ENCODE results near the gene PPM1L. TPM values are rescaled to one million over a fixed set of nuclear protein-coding genes. Genes with fewer than 3 reads are reported as not detected.

Gene PPM1L
- total RNA-seq, 4 donors from 2014 or later: 30.8 to 88.1 (median 52.7) TPM

GRCh38 chr3:160921020-160921635, 165.1 kb downstream of the PPM1L start:
- intact Hi-C loops (cut with DNase I): no loop called here
- DNase-seq (ENCODE audit: extremely low spot score): no peak
- WGBS: 36% methylated on average over 4 of the region's 4 CpGs

GRCh38 chr3:160924776-160925175, 168.7 kb downstream of the PPM1L start:
- Histone ChIP-seq H3K36me3 (no peaks in the 10 kb centered on the region), H3K9me3 (no peaks in the 10 kb centered on the region), H3K4me3 (no peak overlapping the region), H3K27ac (replicated peaks in 1 of 4) (no peak overlapping the region), H3K4me1 (peaks cover 3 to 26% (median 23%) of the 10 kb centered on the region in 4 donors), H3K27me3 (no peaks in the 10 kb centered on the region)
- no peak for TF ChIP-seq POLR2A (IDR thresholded peaks at IDR 0.05; ENCODE audit: low read depth)
- TF ChIP-seq EP300 (IDR thresholded peaks at IDR 0.05): no peak
- TF ChIP-seq CTCF (IDR thresholded peaks at IDR 0.05): no peak
- no peak for TF ChIP-seq POLR2AphosphoS5 (IDR thresholded peaks at IDR 0.05)
- DNase-seq (ENCODE audit: extremely low spot score): no peak
- 90% methylated on average over 1 of the region's 1 CpG for WGBS
- intact Hi-C loops (cut with DNase I): no loop called here

More at GRCh38 chr3:160921020-160921635, 165.1 kb downstream of the PPM1L start:
- Histone ChIP-seq H3K4me3 (no peak overlapping the region), H3K36me3 (no peaks in the 10 kb centered on the region), H3K27me3 (no peaks in the 10 kb centered on the region), H3K27ac (replicated peaks in 1 of 4) (no peak overlapping the region), H3K4me1 (peaks cover 1 to 10% (median 5%) of the 10 kb centered on the region in 4 donors), H3K9me3 (no peaks in the 10 kb centered on the region)
- TF ChIP-seq POLR2AphosphoS5 (IDR thresholded peaks at IDR 0.05): no peak
- peak; percentile 70 to 90 (median 72) for TF ChIP-seq CTCF (IDR thresholded peaks at IDR 0.05)

- no peak for DNase-seq (ENCODE audit: extremely low spot score)
- TF ChIP-seq EP300 (IDR thresholded peaks at IDR 0.05) (no peak), POLR2AphosphoS5 (IDR thresholded peaks at IDR 0.05) (no peak), POLR2A (IDR thresholded peaks at IDR 0.05; ENCODE audit: low read depth) (no peak), CTCF (IDR thresholded peaks at IDR 0.05) (no peak)
- Histone ChIP-seq H3K4me1 (peaks cover 3 to 31% (median 28%) of the 10 kb centered on the region in 4 donors), H3K36me3 (no peaks in the 10 kb centered on the region), H3K27me3 (no peaks in the 10 kb centered on the region), H3K4me3 (no peak overlapping the region), H3K9me3 (no peaks in the 10 kb centered on the region), H3K27ac (replicated peaks in 1 of 4) (no peak overlapping the region)
- WGBS: 95% methylated on average over 10 of the region's 10 CpGs
- intact Hi-C loops (cut with DNase I): no loop called here
Measured at GRCh38 chr3:160927620-160928019, 171.6 kb downstream of the PPM1L start.

- Histone ChIP-seq H3K27me3 (no peaks in the 10 kb centered on the region), H3K9me3 (no peaks in the 10 kb centered on the region), H3K4me1 (peaks cover 3 to 31% (median 28%) of the 10 kb centered on the region in 4 donors), H3K36me3 (no peaks in the 10 kb centered on the region), H3K4me3 (no peak overlapping the region), H3K27ac (replicated peaks in 1 of 4) (no peak overlapping the region)
- WGBS: 91% methylated on average over 5 of the region's 5 CpGs
- intact Hi-C loops (cut with DNase I): no loop called here
- TF ChIP-seq CTCF (IDR thresholded peaks at IDR 0.05) (peak in 1 of 3 experiments; percentile 9), EP300 (IDR thresholded peaks at IDR 0.05) (no peak)
- no peak for DNase-seq (ENCODE audit: extremely low spot score)
Measured at GRCh38 chr3:160928183-160928726, 172.2 kb downstream of the PPM1L start.

- no peak overlapping the region for H3K4me3 ChIP-seq
- DNase-seq (ENCODE audit: extremely low spot score): no peak
- intact Hi-C loops (cut with DNase I): no loop called here
- peaks cover 3 to 35% (median 29%) of the 10 kb centered on the region in 4 donors for H3K4me1 ChIP-seq
- no peaks in the 10 kb centered on the region for H3K36me3 ChIP-seq
- 64% methylated on average over 2 of the region's 2 CpGs for WGBS
- no peak overlapping the region for H3K27ac ChIP-seq (replicated peaks in 1 of 4)
- TF ChIP-seq EP300 (IDR thresholded peaks at IDR 0.05): no peak
- TF ChIP-seq CTCF (IDR thresholded peaks at IDR 0.05): peak in 2 of 3 experiments; percentile 19 to 25
- no peak for TF ChIP-seq POLR2A (IDR thresholded peaks at IDR 0.05; ENCODE audit: low read depth)
- no peaks in the 10 kb centered on the region for H3K27me3 ChIP-seq
- H3K9me3 ChIP-seq: no peaks in the 10 kb centered on the region
Measured at GRCh38 chr3:160929595-160929994, 173.6 kb downstream of the PPM1L start.
